ENCODE data around the gene WASF2.
A peak's percentile ranks its signal among the peaks of the same experiment; 100 is the strongest.

Gene WASF2

DNA sequence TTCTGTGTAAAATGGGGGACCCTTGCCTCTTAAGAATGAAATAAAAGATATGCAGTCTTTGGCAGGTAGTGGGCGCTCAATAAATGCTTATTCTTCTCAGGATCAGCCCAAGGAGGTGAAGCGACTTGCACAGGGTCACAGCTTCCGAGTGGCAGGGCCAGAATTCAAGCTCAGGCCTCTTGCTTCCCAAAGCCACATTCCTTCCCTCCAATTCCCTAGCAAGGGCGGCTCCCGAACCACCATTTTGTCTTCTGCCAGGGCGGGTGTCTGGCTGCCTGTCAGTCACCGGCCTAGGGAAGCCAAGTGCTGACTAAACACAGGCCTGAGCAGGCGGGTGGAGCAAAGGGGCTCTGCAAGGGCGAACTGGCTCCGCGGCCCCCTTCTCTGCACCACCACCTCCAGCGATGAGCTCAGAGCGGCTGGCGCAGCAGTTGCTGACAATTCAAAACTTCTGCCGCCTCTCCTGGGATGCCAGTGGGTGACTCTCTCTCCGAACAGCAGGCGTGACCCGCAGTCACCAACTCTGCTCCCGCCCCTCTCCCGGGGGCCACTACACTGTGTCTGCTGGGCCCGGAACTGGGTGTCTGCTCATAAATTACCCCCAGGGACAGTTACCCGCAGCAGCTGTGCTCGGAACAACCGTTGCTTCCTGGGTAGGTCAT lies 86.8 kb downstream of the WASF2 start:
- TF ChIP-seq ZFX (IDR thresholded peaks at IDR 0.05; ENCODE audit: borderline replicate concordance) (no peak), CTCF (IDR thresholded peaks at IDR 0.05) (no peak)
- no peak overlapping the region; the same call in 1 of the 2 replicates for H3K27ac ChIP-seq

GRCh38 chr1:27402349-27402754 lies 87.6 kb downstream of the WASF2 start:
- H3K27ac ChIP-seq = no peak overlapping the region
- TF ChIP-seq ZFX (IDR thresholded peaks at IDR 0.05; ENCODE audit: borderline replicate concordance) (no peak), CTCF (IDR thresholded peaks at IDR 0.05) (peak; percentile 63)

DNA sequence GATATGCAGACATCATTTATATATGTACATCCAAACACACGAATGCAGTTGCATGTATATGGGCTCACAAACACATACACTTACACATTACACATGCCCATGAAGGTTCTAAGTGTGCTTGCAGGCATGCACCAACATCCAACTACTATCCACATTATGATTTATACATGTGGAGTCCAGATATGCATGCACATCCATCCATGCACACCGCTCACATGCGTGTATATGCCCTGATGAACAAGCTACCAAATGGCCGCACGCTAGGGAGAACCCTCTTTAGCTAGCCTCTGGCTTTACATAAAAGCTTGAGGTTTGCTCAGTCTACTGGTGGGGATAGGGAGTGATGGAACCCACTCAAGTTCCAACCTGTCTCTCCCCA lies 89.0 kb downstream of the WASF2 start:
- no peak overlapping the region for H3K27ac ChIP-seq

DNA sequence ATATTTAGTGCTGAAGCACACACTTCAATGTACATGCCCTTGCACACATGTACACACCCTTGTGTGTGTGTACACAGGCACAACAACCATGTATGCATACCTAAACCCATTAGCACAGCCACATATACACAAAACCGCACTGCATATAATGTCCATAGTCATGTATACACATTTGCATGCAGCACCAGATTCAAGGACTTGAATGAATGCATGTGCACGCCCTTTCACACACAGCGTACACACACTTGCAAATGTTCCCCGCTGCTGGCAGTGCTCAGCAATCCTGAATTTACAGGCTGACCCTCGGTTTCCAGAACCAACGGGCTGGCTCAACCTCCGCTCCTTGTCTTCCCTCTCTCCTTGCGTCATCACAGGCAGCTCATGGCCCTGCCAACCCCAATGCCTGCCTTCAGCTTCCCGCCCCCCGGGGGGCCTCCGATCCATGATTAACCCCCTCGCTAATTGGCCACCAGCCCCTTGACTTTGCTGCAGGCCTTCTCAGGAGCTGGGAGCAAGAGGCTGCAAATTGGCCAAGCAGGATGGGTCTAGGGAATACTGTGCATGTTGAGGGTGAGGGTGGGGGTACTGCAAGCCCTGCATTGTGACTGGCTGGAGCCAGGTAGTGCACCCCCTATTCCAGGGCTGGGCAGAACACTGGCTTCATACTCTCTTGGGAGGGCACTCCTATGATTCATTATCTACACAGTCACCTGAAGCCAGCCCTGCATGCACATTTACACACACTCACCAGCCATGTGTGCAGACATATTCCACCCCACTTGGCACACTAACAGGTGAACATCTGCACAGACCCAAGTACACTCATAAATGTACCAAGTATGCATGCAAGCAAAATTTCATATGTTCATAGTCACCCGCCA lies 89.6 kb downstream of the WASF2 start:
- TF ChIP-seq CTCF (IDR thresholded peaks at IDR 0.05) = no peak
- TF ChIP-seq ZFX (IDR thresholded peaks at IDR 0.05; ENCODE audit: borderline replicate concordance) = no peak
- no peak overlapping the region for H3K27ac ChIP-seq

More for the DNA sequence above, 89.0 kb downstream of the WASF2 start:
- TF ChIP-seq CTCF (IDR thresholded peaks at IDR 0.05) = no peak
- TF ChIP-seq ZFX (IDR thresholded peaks at IDR 0.05; ENCODE audit: borderline replicate concordance) = no peak

GRCh38 chr1:27399251-27400025 lies 90.5 kb downstream of the WASF2 start:
- TF ChIP-seq CTCF (IDR thresholded peaks at IDR 0.05) = no peak
- no peak for TF ChIP-seq ZFX (IDR thresholded peaks at IDR 0.05; ENCODE audit: borderline replicate concordance)
- H3K27ac ChIP-seq = no peak overlapping the region

GRCh38 chr1:27398405-27399149 lies 91.4 kb downstream of the WASF2 start:
- no peak for TF ChIP-seq ZFX (IDR thresholded peaks at IDR 0.05; ENCODE audit: borderline replicate concordance)
- no peak for TF ChIP-seq CTCF (IDR thresholded peaks at IDR 0.05)
- no peak overlapping the region for H3K27ac ChIP-seq
